IPS-18c (cell line): ENCODE results near the gene CHST11.

Experiments used
- H3K4me3 ChIP-seq: 2 replicates; pipeline ENCODE4 v1.7.0; 2013; ENCODE audit warnings: low read depth, mild to moderate bottlenecking, low read length, moderate library complexity; ENCODE audit not compliant: insufficient read depth
- H3K9me3 ChIP-seq: one replicate; pipeline ENCODE4 v1.6.1; 2013; ENCODE audit warnings: mild to moderate bottlenecking, low read length, moderate library complexity; ENCODE audit not compliant: control insufficient read depth, insufficient read depth

The CHST11 gene

GRCh38 chr12:104591257-104591885 is 134.6 kb downstream of the CHST11 start:
- Histone ChIP-seq H3K9me3 (no peaks in the 10 kb centered on the region), H3K4me3 (no peak overlapping the region)

- no peaks in the 10 kb centered on the region for H3K9me3 ChIP-seq
- no peak overlapping the region for H3K4me3 ChIP-seq
Measured at GRCh38 chr12:104593482-104593881, 136.7 kb downstream of the CHST11 start.

- Histone ChIP-seq H3K9me3 (no peaks in the 10 kb centered on the region), H3K4me3 (no peak overlapping the region)
Measured at GRCh38 chr12:104596134-104596799, 139.5 kb downstream of the CHST11 start.

GRCh38 chr12:104596898-104597843 is 140.4 kb downstream of the CHST11 start:
- Histone ChIP-seq H3K4me3 (no peak overlapping the region), H3K9me3 (no peaks in the 10 kb centered on the region)

GRCh38 chr12:104598342-104599271 is 141.9 kb downstream of the CHST11 start:
- no peak overlapping the region for H3K4me3 ChIP-seq
- no peaks in the 10 kb centered on the region for H3K9me3 ChIP-seq

GRCh38 chr12:104599272-104600035 is 142.7 kb downstream of the CHST11 start:
- Histone ChIP-seq H3K9me3 (no peaks in the 10 kb centered on the region), H3K4me3 (no peak overlapping the region)

GRCh38 chr12:104600036-104600712 is 143.4 kb downstream of the CHST11 start:
- H3K4me3 ChIP-seq = no peak overlapping the region
- H3K9me3 ChIP-seq = no peaks in the 10 kb centered on the region

- H3K4me3 ChIP-seq = no peak overlapping the region
- H3K9me3 ChIP-seq = no peaks in the 10 kb centered on the region
Measured at GRCh38 chr12:104600790-104601739, 144.3 kb downstream of the CHST11 start.

GRCh38 chr12:104602406-104602805 is 145.7 kb downstream of the CHST11 start:
- Histone ChIP-seq H3K9me3 (no peaks in the 10 kb centered on the region), H3K4me3 (no peak overlapping the region)

GRCh38 chr12:104602896-104603295 is 146.1 kb downstream of the CHST11 start:
- Histone ChIP-seq H3K4me3 (no peak overlapping the region), H3K9me3 (no peaks in the 10 kb centered on the region)

- no peaks in the 10 kb centered on the region for H3K9me3 ChIP-seq
- H3K4me3 ChIP-seq = no peak overlapping the region
Measured at GRCh38 chr12:104603545-104603973, 146.8 kb downstream of the CHST11 start.

- Histone ChIP-seq H3K4me3 (no peak overlapping the region), H3K9me3 (no peaks in the 10 kb centered on the region)
Measured at GRCh38 chr12:104604070-104604994, 147.6 kb downstream of the CHST11 start.

GRCh38 chr12:104604995-104605675 is 148.4 kb downstream of the CHST11 start:
- Histone ChIP-seq H3K4me3 (no peak overlapping the region), H3K9me3 (no peaks in the 10 kb centered on the region)
